HG03342 (cell line): ENCODE results near the gene SLC10A4.
"Not testable (repeated sequence)": the region's sequence is repeated elsewhere in the genome, so short reads cannot be mapped to it uniquely, and the experiment has no call there.

Source experiments
- ATAC-seq: cut with Tn5 transposase; IDR thresholded peaks from one replicate; pipeline ENCODE4 v1.9.1; 2021; ENCODE audit warnings: mild to moderate bottlenecking, moderate library complexity; ENCODE audit not compliant: unreplicated experiment

The SLC10A4 gene

GRCh38 chr4:48483006-48483776 lies at the start of gene SLC10A4:
Gene SLC10A4, plus strand, starts transcription at chr4:48483343. Its CDS starts 219 bp downstream, at chr4:48483562.
- no peak for ATAC-seq

GRCh38 chr4:48436318-48436717 lies 46.8 kb upstream of the SLC10A4 start:
- ATAC-seq, result no peak

GRCh38 chr4:48439988-48440387 lies 43.2 kb upstream of the SLC10A4 start:
- ATAC-seq, result no peak

GRCh38 chr4:48440914-48441313 lies 42.2 kb upstream of the SLC10A4 start:
- not testable (repeated sequence) for ATAC-seq

GRCh38 chr4:48445704-48446103 lies 37.4 kb upstream of the SLC10A4 start:
- no peak for ATAC-seq

- ATAC-seq, result no peak
Observed at GRCh38 chr4:48446642-48447041, 36.5 kb upstream of the SLC10A4 start.

- no peak for ATAC-seq
Observed at GRCh38 chr4:48449151-48449550, 34.0 kb upstream of the SLC10A4 start.

GRCh38 chr4:48450740-48451139 lies 32.4 kb upstream of the SLC10A4 start:
- no peak for ATAC-seq

GRCh38 chr4:48451656-48452055 lies 31.5 kb upstream of the SLC10A4 start:
- ATAC-seq, result not testable (repeated sequence)

GRCh38 chr4:48454591-48454990 lies 28.6 kb upstream of the SLC10A4 start:
- ATAC-seq, result no peak

- ATAC-seq, result no peak
Observed at GRCh38 chr4:48461000-48461399, 22.1 kb upstream of the SLC10A4 start.

GRCh38 chr4:48462363-48462762 lies 20.8 kb upstream of the SLC10A4 start:
- ATAC-seq, result no peak

- no peak for ATAC-seq
Observed at GRCh38 chr4:48467442-48467841, 15.7 kb upstream of the SLC10A4 start.

- no peak for ATAC-seq
Observed at GRCh38 chr4:48467891-48468290, 15.3 kb upstream of the SLC10A4 start.

GRCh38 chr4:48470137-48470536 lies 13.0 kb upstream of the SLC10A4 start:
- no peak for ATAC-seq

GRCh38 chr4:48470570-48470969 lies 12.6 kb upstream of the SLC10A4 start:
- no peak for ATAC-seq

- ATAC-seq, result no peak
Observed at GRCh38 chr4:48472794-48473193, 10.3 kb upstream of the SLC10A4 start.

- ATAC-seq, result no peak
Observed at GRCh38 chr4:48475770-48476169, 7.4 kb upstream of the SLC10A4 start.

GRCh38 chr4:48478273-48478672 lies 4.9 kb upstream of the SLC10A4 start:
- ATAC-seq, result no peak

GRCh38 chr4:48481581-48481980 lies 1.6 kb upstream of the SLC10A4 start:
- ATAC-seq, result no peak

- no peak for ATAC-seq
Observed at GRCh38 chr4:48483777-48484493, 792 bp downstream of the SLC10A4 start.

GRCh38 chr4:48484494-48485168 lies 1.5 kb downstream of the SLC10A4 start:
- ATAC-seq, result no peak
